Esophagus squamous epithelium (tissue), 5 donors: ENCODE data around the gene KATNAL1. TPM values are rescaled to one million over a fixed set of nuclear protein-coding genes. Genes with fewer than 3 reads are reported as not detected.
"Not testable (repeated sequence)": the region's sequence is repeated elsewhere in the genome, so short reads cannot be mapped to it uniquely, and the experiment has no call there.

Experiments used
- DNase-seq: peaks from one replicate; lab custom pipeline; 2025; lab: John Stamatoyannopoulos, UW
- H3K27ac ChIP-seq, 4 donors: fragments of 200-600 bp; sonication (generic); one replicate each; pipeline ENCODE4 v1.5.1; 2016 to 2019; ENCODE audit warnings: mild to moderate bottlenecking in 1 of 4
- H3K27me3 ChIP-seq, 4 donors: fragments of 200-600 bp; sonication (generic); 1 replicate in 3 of 4; 2 replicates in 1 of 4; pipeline versions ENCODE4 v1.5.1 to v1.6.0; 2017 to 2021; ENCODE audit warnings: antibody characterized with exemption in 1 of 4
- H3K36me3 ChIP-seq, 3 donors: fragments of 200-600 bp; sonication (generic); one replicate each; pipeline ENCODE4 v1.5.1; 2016 to 2019
- H3K4me1 ChIP-seq, 3 donors: fragments of 200-600 bp; sonication (generic); one replicate each; pipeline ENCODE4 v1.5.1; 2017 to 2019
- H3K4me3 ChIP-seq, 4 donors: fragments of 200-600 bp; sonication (generic); 1 replicate in 3 of 4; 2 replicates in 1 of 4; pipeline ENCODE4 v1.5.1; 2016 to 2019; ENCODE audit warnings: mild to moderate bottlenecking in 2 of 4, moderate library complexity in 1 of 4
- H3K9me3 ChIP-seq, 3 donors: fragments of 200-600 bp; sonication (generic); one replicate each; pipeline ENCODE4 v1.5.1; 2016 to 2019
- POLR2A ChIP-seq, 4 donors: fragments of 450-650 bp; IDR thresholded peaks; one replicate each; pipeline ENCODE4 v1.6.1; 2017; ENCODE audit warnings: antibody characterized with exemption in 4 of 4, mild to moderate bottlenecking in 4 of 4, moderate library complexity in 3 of 4
- WGBS, 2 donors: methylation state at CpG; one replicate each; pipeline ENCODE4 v1.1.5; 2018; 5-methylcytosine and 5-hydroxymethylcytosine counted together
- intact Hi-C: fragments of 100-400 bp; cut with DNase I; formaldehyde crosslinking; loops from one replicate; pipeline ENCODE4 v1.15.0; 2022
- total RNA-seq, 4 donors: library from RNA; depleted of rRNA; stranded (reverse); fragments of >200 nt; gene quantifications; one replicate each; pipeline ENCODE4 v1.1.0, GENCODE V29; 2016
- TF ChIP-seq, protein P1 (sequence below), 6 experiments: fragments of 450-650 bp in 4 of 6; fragments of 200-600 bp in 2 of 6; sonication (generic) in 2 of 6; IDR thresholded peaks; one replicate each; pipeline ENCODE4 v1.5.1; 2016 to 2019; ENCODE audit warnings: antibody characterized with exemption in 6 of 6, mild to moderate bottlenecking in 4 of 6, moderate library complexity in 4 of 6
- donor health status: DM: yes; HTN: yes; CAD: no.

KATNAL1 gene
- total RNA-seq, 4 donors from 2014 or later: 1.4 to 13.4 (median 6.2) TPM

DNA sequence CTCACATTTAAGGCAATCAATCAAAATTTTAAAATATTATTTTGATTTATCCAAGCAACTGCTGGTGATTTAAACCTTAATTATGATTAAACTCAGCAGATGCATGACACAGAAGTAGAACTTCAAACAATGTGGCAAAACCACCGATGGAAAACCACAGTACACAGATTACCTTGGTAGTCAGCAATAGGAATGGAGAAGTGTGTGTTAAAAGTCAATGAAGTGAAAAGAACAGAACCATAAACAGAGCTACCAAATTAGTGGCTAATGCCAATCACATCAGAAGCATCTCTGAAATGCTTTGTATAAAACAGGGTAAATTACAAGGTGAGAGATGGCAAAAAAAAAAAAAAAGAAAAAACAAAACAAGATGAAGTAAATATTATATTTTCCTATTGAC, 31.2 kb downstream of the KATNAL1 start:
- intact Hi-C loops: no loop called here
- no peak overlapping the region for H3K27ac ChIP-seq
- no peaks in the 10 kb centered on the region for H3K27me3 ChIP-seq
- H3K9me3 ChIP-seq: no peaks in the 10 kb centered on the region
- peaks cover 0 to 13% (median 0%) of the 10 kb centered on the region in 3 donors for H3K36me3 ChIP-seq
- H3K4me1 ChIP-seq: no peaks in the 10 kb centered on the region
- no peak overlapping the region for H3K4me3 ChIP-seq
- no peak for DNase-seq
- TF ChIP-seq, protein P1, sequence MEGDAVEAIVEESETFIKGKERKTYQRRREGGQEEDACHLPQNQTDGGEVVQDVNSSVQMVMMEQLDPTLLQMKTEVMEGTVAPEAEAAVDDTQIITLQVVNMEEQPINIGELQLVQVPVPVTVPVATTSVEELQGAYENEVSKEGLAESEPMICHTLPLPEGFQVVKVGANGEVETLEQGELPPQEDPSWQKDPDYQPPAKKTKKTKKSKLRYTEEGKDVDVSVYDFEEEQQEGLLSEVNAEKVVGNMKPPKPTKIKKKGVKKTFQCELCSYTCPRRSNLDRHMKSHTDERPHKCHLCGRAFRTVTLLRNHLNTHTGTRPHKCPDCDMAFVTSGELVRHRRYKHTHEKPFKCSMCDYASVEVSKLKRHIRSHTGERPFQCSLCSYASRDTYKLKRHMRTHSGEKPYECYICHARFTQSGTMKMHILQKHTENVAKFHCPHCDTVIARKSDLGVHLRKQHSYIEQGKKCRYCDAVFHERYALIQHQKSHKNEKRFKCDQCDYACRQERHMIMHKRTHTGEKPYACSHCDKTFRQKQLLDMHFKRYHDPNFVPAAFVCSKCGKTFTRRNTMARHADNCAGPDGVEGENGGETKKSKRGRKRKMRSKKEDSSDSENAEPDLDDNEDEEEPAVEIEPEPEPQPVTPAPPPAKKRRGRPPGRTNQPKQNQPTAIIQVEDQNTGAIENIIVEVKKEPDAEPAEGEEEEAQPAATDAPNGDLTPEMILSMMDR (IDR thresholded peaks at IDR 0.05): no peak
- no peak for TF ChIP-seq POLR2A (IDR thresholded peaks at IDR 0.05)
- WGBS, 2 donors: 59 to 92% methylated on average over 1 of the region's 1 CpG

- no peak for DNase-seq
- H3K27ac ChIP-seq: no peak overlapping the region
- no peaks in the 10 kb centered on the region for H3K4me1 ChIP-seq
- H3K36me3 ChIP-seq: peaks cover 0 to 4% (median 0%) of the 10 kb centered on the region in 3 donors
- no peaks in the 10 kb centered on the region for H3K9me3 ChIP-seq
- TF ChIP-seq, protein P1 (IDR thresholded peaks at IDR 0.05): no peak
- no peak for TF ChIP-seq POLR2A (IDR thresholded peaks at IDR 0.05)
- no peak overlapping the region for H3K4me3 ChIP-seq
- no peaks in the 10 kb centered on the region for H3K27me3 ChIP-seq
- intact Hi-C loops: no loop called here
Observed at GRCh38 chr13:30274083-30274482, 33.3 kb downstream of the KATNAL1 start.

- H3K4me3 ChIP-seq, DNase-seq, H3K27me3 ChIP-seq, H3K27ac ChIP-seq, H3K9me3 ChIP-seq, H3K4me1 ChIP-seq, H3K36me3 ChIP-seq, intact Hi-C loops: not testable (repeated sequence)
- WGBS, 2 donors: no CpG with 5 or more reads among the region's 31 CpGs
Observed at GRCh38 chr13:30270035-30270434, 37.3 kb downstream of the KATNAL1 start.

DNA sequence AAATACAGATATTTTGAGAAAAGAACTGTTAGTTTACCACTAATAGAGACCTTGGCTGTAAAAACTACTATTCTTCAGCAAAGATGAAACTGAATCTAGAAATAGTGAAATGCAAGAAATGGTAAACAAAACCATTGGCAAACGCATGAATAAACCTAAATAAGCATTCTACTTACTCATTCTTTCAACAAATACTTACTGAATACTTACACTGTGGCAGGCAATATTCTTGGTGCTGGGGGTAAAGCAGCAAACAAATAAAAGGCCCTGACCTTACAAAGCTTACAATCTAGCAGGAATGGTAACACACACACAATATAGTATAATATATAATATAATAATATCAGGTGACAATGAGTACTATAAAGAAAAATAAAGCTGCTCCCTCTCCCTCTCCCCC, 38.7 kb downstream of the KATNAL1 start:
- no peak overlapping the region for H3K4me3 ChIP-seq
- H3K36me3 ChIP-seq: no peaks in the 10 kb centered on the region
- H3K27ac ChIP-seq: no peak overlapping the region
- H3K9me3 ChIP-seq: no peaks in the 10 kb centered on the region
- intact Hi-C loops: no loop called here
- no peaks in the 10 kb centered on the region for H3K4me1 ChIP-seq
- TF ChIP-seq POLR2A (IDR thresholded peaks at IDR 0.05): no peak
- TF ChIP-seq, protein P1 (IDR thresholded peaks at IDR 0.05): no peak
- H3K27me3 ChIP-seq: no peaks in the 10 kb centered on the region
- no peak for DNase-seq
- 31 to 53% methylated on average over 1 of the region's 1 CpG for WGBS, 2 donors

DNA sequence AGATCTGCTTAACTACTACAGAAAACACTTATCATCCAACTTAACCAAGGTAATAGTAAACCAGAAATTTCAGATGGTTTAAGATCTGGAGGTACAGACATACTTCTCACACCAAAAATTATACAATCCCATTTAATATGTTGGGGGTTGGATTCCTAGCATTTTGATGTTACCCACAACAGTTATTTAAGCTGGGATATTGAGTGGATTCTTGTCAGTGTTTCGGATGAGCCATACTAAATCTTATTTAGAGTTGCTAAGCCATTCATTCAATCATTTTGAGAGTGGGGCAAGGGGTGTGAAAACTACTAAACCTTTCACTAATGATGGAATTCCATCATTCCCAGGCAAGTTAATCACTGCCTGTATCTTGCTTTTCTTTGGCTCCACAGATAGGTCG, 40.6 kb downstream of the KATNAL1 start:
- Histone ChIP-seq H3K27ac (no peak overlapping the region), H3K36me3 (no peaks in the 10 kb centered on the region), H3K9me3 (no peaks in the 10 kb centered on the region), H3K4me3 (no peak overlapping the region), H3K27me3 (no peaks in the 10 kb centered on the region), H3K4me1 (no peaks in the 10 kb centered on the region)
- 82 to 83% methylated on average over 2 of the region's 2 CpGs for WGBS, 2 donors
- DNase-seq: no peak
- intact Hi-C loops: no loop called here
- TF ChIP-seq, protein P1 (IDR thresholded peaks at IDR 0.05): no peak
- no peak for TF ChIP-seq POLR2A (IDR thresholded peaks at IDR 0.05)

GRCh38 chr13:30259149-30259733, 48.1 kb downstream of the KATNAL1 start:
- H3K4me1 ChIP-seq, DNase-seq, H3K9me3 ChIP-seq, H3K4me3 ChIP-seq, H3K27ac ChIP-seq, H3K36me3 ChIP-seq, intact Hi-C loops, H3K27me3 ChIP-seq: not testable (repeated sequence)
- WGBS, 2 donors: 92 to 98% methylated on average over 14 to 19 of the region's 22 CpGs
